Measurements from ENCODE around the gene ARL15.

DNA sequence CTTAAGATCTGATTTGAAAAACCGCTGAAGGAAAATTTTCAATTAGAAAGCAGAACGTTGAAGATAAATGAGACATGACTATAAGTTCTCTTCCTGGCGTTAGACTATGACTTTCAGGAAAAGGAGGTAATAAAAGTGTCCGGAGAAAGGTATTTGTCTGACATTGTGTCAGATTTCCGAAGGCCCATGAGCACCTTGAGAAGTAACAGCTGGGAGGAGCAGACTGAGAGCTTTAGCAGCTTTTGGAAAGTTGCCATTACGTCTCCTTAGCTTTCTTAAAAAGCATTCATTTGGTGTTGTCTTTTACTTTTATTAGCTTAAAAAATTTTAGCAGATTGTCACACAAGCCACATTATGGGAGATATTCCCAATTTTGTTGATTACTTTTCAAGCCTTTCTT, 386.4 kb downstream of the ARL15 start:
- TF ChIP-seq ZNF699 (CRISPR knock-in tag; IDR thresholded peaks at IDR 0.05; ENCODE audit: insufficient replicate concordance) = no peak
- no peak for TF ChIP-seq NCOA1 (IDR thresholded peaks at IDR 0.05; ENCODE audit: low read depth)
- TF ChIP-seq, protein P1, sequence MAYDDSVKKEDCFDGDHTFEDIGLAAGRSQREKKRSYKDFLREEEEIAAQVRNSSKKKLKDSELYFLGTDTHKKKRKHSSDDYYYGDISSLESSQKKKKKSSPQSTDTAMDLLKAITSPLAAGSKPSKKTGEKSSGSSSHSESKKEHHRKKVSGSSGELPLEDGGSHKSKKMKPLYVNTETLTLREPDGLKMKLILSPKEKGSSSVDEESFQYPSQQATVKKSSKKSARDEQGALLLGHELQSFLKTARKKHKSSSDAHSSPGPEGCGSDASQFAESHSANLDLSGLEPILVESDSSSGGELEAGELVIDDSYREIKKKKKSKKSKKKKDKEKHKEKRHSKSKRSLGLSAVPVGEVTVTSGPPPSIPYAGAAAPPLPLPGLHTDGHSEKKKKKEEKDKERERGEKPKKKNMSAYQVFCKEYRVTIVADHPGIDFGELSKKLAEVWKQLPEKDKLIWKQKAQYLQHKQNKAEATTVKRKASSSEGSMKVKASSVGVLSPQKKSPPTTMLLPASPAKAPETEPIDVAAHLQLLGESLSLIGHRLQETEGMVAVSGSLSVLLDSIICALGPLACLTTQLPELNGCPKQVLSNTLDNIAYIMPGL (CRISPR knock-in tag; IDR thresholded peaks at IDR 0.05) = no peak
- TF ChIP-seq ZNF133 (CRISPR knock-in tag; IDR thresholded peaks at IDR 0.05) = no peak
- no peak for TF ChIP-seq SREBF2 (CRISPR knock-in tag; IDR thresholded peaks at IDR 0.05)
- TF ChIP-seq POLR2AphosphoS5 (IDR thresholded peaks at IDR 0.05; ENCODE audit: control insufficient read depth, insufficient read depth, low read depth, low read length) = no peak
- no peak for TF ChIP-seq SMARCB1 (IDR thresholded peaks at IDR 0.05; ENCODE audit: insufficient read length, low read depth)
- TF ChIP-seq POLR2A (conservative IDR thresholded peaks at IDR 0.05) = no peak
- TF ChIP-seq, protein P2, sequence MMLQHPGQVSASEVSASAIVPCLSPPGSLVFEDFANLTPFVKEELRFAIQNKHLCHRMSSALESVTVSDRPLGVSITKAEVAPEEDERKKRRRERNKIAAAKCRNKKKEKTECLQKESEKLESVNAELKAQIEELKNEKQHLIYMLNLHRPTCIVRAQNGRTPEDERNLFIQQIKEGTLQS (IDR thresholded peaks at IDR 0.05) = no peak
- TF ChIP-seq, protein P2 (CRISPR knock-in tag; conservative IDR thresholded peaks at IDR 0.05) = no peak
- TF ChIP-seq, protein P3, sequence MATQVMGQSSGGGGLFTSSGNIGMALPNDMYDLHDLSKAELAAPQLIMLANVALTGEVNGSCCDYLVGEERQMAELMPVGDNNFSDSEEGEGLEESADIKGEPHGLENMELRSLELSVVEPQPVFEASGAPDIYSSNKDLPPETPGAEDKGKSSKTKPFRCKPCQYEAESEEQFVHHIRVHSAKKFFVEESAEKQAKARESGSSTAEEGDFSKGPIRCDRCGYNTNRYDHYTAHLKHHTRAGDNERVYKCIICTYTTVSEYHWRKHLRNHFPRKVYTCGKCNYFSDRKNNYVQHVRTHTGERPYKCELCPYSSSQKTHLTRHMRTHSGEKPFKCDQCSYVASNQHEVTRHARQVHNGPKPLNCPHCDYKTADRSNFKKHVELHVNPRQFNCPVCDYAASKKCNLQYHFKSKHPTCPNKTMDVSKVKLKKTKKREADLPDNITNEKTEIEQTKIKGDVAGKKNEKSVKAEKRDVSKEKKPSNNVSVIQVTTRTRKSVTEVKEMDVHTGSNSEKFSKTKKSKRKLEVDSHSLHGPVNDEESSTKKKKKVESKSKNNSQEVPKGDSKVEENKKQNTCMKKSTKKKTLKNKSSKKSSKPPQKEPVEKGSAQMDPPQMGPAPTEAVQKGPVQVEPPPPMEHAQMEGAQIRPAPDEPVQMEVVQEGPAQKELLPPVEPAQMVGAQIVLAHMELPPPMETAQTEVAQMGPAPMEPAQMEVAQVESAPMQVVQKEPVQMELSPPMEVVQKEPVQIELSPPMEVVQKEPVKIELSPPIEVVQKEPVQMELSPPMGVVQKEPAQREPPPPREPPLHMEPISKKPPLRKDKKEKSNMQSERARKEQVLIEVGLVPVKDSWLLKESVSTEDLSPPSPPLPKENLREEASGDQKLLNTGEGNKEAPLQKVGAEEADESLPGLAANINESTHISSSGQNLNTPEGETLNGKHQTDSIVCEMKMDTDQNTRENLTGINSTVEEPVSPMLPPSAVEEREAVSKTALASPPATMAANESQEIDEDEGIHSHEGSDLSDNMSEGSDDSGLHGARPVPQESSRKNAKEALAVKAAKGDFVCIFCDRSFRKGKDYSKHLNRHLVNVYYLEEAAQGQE (IDR thresholded peaks at IDR 0.05; ENCODE audit: borderline replicate concordance) = no peak
- TF ChIP-seq, protein P3 (CRISPR knock-in tag; IDR thresholded peaks at IDR 0.05; ENCODE audit: low read depth) = no peak

Data from K562 (cell line).